Measurements from ENCODE around the gene PEX3. TPM values are rescaled to one million over a fixed set of nuclear protein-coding genes. Genes with fewer than 3 reads are reported as not detected.

PEX3 gene
- total and polyA plus RNA-seq, 12 donors: 5.0 to 26.8 (median 22.0) TPM

DNA sequence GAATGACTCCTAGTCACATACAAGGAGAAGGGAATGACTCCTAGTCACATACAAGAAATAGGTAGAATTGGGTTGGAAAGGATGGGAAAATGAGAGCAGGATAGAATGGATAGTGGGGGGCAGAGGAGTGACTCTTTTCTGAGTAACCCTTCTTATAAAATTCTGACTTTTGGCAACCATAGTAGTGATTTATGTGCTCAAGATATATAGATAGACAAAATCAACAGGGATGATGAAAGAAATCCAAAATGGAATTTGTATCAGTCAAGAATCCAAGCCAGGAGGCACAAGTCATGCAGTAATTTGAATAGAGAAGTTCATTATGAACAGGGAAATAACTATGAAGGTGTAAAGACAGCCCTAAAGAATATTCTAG lies 41.8 kb upstream of the PEX3 start:
- DNase-seq (no peak), ATAC-seq (no peak)
- TF ChIP-seq, protein P1, sequence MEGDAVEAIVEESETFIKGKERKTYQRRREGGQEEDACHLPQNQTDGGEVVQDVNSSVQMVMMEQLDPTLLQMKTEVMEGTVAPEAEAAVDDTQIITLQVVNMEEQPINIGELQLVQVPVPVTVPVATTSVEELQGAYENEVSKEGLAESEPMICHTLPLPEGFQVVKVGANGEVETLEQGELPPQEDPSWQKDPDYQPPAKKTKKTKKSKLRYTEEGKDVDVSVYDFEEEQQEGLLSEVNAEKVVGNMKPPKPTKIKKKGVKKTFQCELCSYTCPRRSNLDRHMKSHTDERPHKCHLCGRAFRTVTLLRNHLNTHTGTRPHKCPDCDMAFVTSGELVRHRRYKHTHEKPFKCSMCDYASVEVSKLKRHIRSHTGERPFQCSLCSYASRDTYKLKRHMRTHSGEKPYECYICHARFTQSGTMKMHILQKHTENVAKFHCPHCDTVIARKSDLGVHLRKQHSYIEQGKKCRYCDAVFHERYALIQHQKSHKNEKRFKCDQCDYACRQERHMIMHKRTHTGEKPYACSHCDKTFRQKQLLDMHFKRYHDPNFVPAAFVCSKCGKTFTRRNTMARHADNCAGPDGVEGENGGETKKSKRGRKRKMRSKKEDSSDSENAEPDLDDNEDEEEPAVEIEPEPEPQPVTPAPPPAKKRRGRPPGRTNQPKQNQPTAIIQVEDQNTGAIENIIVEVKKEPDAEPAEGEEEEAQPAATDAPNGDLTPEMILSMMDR (IDR thresholded peaks at IDR 0.05): no peak
- H3K4me3 ChIP-seq: no peak overlapping the region
- no peaks in the 10 kb centered on the region for H3K4me1 ChIP-seq
- intact Hi-C loops (cut with DNase I): no loop called here
- no peaks in the 10 kb centered on the region for H3K36me3 ChIP-seq
- H3K9me3 ChIP-seq: peaks cover 0 to 4% (median 0%) of the 10 kb centered on the region in 11 donors
- no peaks in the 10 kb centered on the region for H3K27me3 ChIP-seq
- H3K27ac ChIP-seq: no peak overlapping the region

DNA sequence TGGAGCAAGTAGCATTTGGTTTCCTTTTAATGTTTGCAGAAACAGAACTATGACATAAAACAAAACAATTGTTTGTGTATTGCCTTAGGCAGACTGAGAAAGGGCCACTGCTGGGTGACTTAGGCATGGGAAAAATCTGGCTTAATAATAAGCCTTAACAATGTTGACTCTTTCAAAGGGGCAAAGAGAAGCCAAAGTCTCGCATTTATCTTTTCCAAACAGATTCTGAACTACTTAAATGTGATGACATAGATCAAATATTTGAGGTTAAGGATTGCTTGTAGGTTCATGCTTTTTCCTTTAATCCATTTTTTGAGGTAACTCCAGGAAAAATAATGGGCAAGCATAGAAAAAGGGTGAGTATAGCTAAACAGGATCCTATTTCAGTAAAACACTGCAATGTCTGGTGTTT lies 39.7 kb upstream of the PEX3 start:
- WGBS, 2 donors: 79 to 83% methylated on average over 1 of the region's 1 CpG
- H3K27ac ChIP-seq: no peak overlapping the region
- H3K4me3 ChIP-seq: no peak overlapping the region
- H3K36me3 ChIP-seq: no peaks in the 10 kb centered on the region
- intact Hi-C loops (cut with DNase I): no loop called here
- no peaks in the 10 kb centered on the region for H3K4me1 ChIP-seq
- peaks cover 0 to 4% (median 0%) of the 10 kb centered on the region in 11 donors for H3K9me3 ChIP-seq
- no peaks in the 10 kb centered on the region for H3K27me3 ChIP-seq
- no peak for DNase-seq
- TF ChIP-seq, protein P1 (IDR thresholded peaks at IDR 0.05): no peak
- no peak for ATAC-seq

DNA sequence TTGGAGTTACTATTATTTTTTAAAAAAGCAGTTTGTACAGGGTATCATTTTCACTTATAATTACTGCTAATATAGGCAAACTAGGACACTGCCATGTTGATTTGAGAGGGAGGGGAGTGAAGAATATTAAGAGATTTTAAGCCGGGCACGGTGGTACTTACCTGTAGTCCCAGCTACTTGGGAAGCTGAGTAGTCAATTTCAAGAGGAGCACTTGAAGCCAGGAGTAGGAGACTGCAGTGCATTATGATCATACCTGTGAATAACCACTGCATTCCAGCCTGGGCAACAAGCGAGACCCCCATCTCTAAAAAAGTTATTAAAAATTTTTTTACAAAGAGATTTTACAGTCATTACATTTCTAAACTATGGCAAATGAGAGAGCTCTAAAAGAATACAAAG lies 35.8 kb upstream of the PEX3 start:
- TF ChIP-seq, protein P1 (IDR thresholded peaks at IDR 0.05): no peak
- Histone ChIP-seq H3K9me3 (no peaks in the 10 kb centered on the region), H3K27ac (no peak overlapping the region), H3K27me3 (no peaks in the 10 kb centered on the region), H3K4me3 (no peak overlapping the region), H3K4me1 (no peaks in the 10 kb centered on the region), H3K36me3 (no peaks in the 10 kb centered on the region)
- 88 to 96% methylated on average over 3 of the region's 3 CpGs for WGBS, 2 donors
- intact Hi-C loops (cut with DNase I): no loop called here
- no peak for ATAC-seq
- DNase-seq: no peak

DNA sequence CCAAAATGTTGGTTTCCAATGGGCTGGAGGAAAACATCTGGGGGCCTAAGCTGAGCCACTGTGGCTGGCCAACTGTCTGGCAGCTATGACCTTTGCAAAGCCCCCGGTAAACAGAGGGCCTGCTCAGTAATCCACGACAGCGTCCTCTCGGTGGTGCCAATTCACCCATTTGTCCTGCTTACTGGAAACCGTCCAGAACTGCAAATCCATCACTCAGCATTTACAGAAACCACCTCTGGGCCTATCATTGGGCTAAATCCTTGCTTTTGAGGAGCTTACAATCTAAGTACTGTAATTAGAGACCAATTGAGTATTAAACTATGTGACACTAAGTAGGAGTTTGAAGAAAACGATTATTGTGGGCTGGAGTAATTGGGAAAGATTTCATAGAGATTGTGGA lies 31.1 kb upstream of the PEX3 start:
- 88% methylated on average over 6 of the region's 6 CpGs for WGBS, 2 donors
- intact Hi-C loops (cut with DNase I): no loop called here

More for the DNA sequence above, 31.1 kb upstream of the PEX3 start:
- Histone ChIP-seq H3K27me3 (no peaks in the 10 kb centered on the region), H3K4me1 (no peaks in the 10 kb centered on the region), H3K27ac (no peak overlapping the region), H3K4me3 (no peak overlapping the region), H3K36me3 (no peaks in the 10 kb centered on the region), H3K9me3 (no peaks in the 10 kb centered on the region)
- TF ChIP-seq, protein P1 (IDR thresholded peaks at IDR 0.05): no peak
- DNase-seq (no peak), ATAC-seq (no peak)
